Epithelial cell of esophagus (primary cell): Measurements from ENCODE around the gene PIWIL4.
A peak's percentile ranks its signal among the peaks of the same experiment; 100 is the strongest.

Source experiments
- DNase-seq: peaks from one replicate; pipeline ENCODE4 v3.0.0; 2010; ENCODE audit warnings: low read depth
- H3K4me3 ChIP-seq: 2 replicates; pipeline ENCODE4 v1.5.1; 2011; ENCODE audit warnings: mild to moderate bottlenecking, low read length, control low read depth
- CTCF ChIP-seq: IDR thresholded peaks from 2 replicates; pipeline ENCODE4 v1.5.1; 2011; ENCODE audit warnings: low read depth, mild to moderate bottlenecking, low read length, control low read depth, inconsistent platforms; ENCODE audit not compliant: insufficient read depth; ENCODE audit errors: missing control alignments

PIWIL4 gene

GRCh38 chr11:94526645-94527438 is 40.3 kb upstream of the PIWIL4 start:
- DNase-seq: peak; percentile 43
- no peak for TF ChIP-seq CTCF
- no peak overlapping the region for H3K4me3 ChIP-seq

- no peak for DNase-seq
- no peak for TF ChIP-seq CTCF
- no peak overlapping the region for H3K4me3 ChIP-seq
Observed at GRCh38 chr11:94528551-94528950, 38.6 kb upstream of the PIWIL4 start.

GRCh38 chr11:94532211-94532610 is 35.0 kb upstream of the PIWIL4 start:
- no peak for TF ChIP-seq CTCF
- H3K4me3 ChIP-seq: no peak overlapping the region
- no peak for DNase-seq

GRCh38 chr11:94533206-94533605 is 34.0 kb upstream of the PIWIL4 start:
- no peak for DNase-seq
- no peak for TF ChIP-seq CTCF
- no peak overlapping the region for H3K4me3 ChIP-seq

- DNase-seq: no peak
- H3K4me3 ChIP-seq: no peak overlapping the region
Observed at GRCh38 chr11:94533696-94534630, 33.2 kb upstream of the PIWIL4 start.

GRCh38 chr11:94536386-94536785 is 30.8 kb upstream of the PIWIL4 start:
- TF ChIP-seq CTCF: no peak
- H3K4me3 ChIP-seq: no peak overlapping the region
- DNase-seq: no peak

More at GRCh38 chr11:94533696-94534630, 33.2 kb upstream of the PIWIL4 start:
- no peak for TF ChIP-seq CTCF
